Measurements from ENCODE around the gene STX5.

DNA sequence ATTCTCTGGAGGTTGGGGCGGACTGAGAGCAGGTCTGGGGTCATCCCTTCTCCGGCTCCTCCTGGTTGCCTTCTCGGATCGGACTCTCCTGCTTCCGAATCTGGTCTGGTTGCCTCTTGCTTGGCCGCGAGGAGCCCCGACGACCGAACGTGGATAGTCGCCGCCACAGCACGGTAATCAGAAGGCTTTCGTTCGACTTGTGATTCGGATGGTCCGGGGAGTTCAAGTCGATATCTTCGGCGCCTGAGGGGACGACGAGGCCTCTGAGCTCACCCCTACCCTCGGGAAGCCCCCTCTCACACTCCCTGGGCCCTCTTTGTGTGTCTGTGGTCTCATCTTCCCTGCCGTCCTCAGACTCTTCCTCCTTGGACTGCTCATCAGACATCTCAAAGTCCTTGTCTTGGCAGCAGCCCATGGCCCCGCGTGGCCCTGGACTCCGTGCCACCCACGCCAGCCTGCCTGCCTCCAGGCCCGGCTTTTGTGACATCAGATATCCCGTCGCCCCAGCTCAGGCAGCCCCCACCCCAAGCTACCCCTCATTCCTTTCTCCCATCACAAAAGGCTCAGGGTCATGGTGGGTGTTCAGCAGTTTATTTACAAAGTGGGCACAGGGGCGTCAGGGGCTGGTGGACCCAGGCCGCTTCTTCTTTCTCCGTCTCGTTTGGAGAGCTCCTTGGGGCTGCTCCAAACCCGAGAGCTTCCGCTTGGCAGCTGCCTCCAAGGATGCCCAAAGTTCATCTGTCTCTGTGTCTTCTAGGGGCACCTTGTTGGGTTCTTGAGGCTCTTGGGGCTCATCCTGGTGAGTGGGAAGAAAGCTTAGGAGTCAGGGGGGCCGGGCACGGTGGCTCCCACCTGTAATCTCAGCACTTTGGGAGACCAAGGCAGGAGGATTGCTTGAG lies 734 bp upstream of the STX5 start, which contains the start of gene TEX54:
- TF ChIP-seq POLR2A (IDR thresholded peaks at IDR 0.05; ENCODE audit: low read depth, low read length) (peak; percentile 85; the same call in 1 of the 2 replicates), POLR2AphosphoS5 (IDR thresholded peaks at IDR 0.05; ENCODE audit: low read depth, low read length) (peak; percentile 77)
